HG03064 (cell line): ENCODE measurements around the gene CDC45.
"Not testable (repeated sequence)": the region's sequence is repeated elsewhere in the genome, so short reads cannot be mapped to it uniquely, and the experiment has no call there.

ENCODE experiments used
- ATAC-seq: cut with Tn5 transposase; IDR thresholded peaks from one replicate; pipeline ENCODE4 v1.9.1; 2021; ENCODE audit warnings: low read depth; ENCODE audit not compliant: unreplicated experiment

Gene CDC45, protein sequence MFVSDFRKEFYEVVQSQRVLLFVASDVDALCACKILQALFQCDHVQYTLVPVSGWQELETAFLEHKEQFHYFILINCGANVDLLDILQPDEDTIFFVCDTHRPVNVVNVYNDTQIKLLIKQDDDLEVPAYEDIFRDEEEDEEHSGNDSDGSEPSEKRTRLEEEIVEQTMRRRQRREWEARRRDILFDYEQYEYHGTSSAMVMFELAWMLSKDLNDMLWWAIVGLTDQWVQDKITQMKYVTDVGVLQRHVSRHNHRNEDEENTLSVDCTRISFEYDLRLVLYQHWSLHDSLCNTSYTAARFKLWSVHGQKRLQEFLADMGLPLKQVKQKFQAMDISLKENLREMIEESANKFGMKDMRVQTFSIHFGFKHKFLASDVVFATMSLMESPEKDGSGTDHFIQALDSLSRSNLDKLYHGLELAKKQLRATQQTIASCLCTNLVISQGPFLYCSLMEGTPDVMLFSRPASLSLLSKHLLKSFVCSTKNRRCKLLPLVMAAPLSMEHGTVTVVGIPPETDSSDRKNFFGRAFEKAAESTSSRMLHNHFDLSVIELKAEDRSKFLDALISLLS

DNA sequence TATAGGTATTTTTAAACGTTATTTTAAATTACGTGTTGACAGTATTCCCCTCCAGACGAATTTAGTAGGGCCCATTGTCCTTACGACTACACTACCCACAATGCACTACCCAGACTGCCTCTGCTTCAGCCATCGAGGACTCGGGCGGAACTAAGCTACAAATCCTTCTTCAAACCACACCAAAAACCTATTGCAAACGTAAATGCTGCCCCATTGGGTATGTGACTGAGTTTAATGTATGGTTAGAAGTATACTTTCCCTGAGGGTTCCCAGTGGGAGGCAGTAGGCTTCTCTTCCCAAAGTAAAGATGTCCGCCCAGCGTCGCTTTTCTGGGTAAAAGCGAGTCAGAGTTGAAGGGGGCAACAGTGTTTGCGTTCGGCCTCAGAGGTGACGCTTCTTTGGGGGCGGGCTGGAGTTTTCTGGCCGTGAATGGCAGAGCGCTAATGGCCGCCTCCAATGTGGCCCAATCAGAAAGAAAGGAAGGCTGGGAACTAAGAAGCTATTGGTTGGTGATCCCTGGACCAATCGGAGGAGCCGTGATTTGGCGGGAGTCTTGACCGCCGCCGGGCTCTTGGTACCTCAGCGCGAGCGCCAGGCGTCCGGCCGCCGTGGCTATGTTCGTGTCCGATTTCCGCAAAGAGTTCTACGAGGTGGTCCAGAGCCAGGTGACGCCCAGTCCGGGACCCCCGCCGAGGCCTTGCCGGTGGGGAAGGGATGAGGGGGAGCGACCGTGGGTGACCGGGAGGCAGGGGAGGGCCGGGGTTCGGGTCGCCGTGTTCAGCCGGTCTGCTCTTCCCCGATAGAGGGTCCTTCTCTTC, at the start of gene CDC45:
CDC45 (plus strand) TSS at position 566 of the 818 bp plus-strand sequence; CDS start at position 615, 49 bp downstream.
- ATAC-seq, result peak; percentile 76

DNA sequence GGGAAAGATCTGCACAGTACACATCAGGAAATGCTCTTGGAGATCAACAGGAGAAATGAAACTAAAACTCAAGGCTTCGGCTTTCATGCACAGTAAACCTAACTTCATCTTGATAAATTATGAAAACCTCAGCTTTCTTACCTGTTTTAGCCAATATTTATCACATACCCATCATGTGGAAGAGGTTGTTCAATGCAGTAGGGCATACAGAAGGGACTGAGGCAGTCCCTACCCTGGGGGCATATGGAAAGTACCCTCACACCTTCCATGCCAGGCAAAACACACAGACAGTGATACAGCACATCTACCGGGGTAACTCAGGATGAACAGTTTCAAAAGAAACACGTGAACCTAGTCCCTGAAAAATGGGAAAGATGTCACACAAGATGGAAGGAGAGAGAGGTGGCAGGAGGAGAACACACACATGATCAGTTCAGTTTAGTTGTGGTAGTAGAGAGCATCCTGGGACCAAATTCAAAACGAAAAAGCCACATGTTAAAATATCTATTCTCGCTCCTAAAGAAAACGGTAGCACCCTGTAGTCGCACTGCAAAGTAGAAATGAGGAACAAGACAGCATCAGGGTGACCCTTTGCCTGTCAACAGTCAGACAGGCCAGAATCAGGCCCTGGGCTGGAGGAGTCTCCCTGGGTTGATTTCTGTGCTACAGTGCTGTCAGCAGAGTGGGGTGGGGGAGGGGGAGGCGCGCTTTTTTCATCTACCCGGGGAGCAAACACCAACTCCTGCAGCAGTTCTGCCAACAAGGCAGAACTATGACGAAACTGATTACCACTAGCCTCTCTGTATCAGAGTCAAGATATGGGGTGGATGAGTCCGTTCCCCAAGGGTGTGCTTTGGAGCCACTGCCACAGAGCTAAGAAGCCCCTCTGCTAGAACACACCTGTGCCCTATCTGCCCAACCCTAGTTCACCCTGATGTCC, 49.5 kb upstream of the CDC45 start:
- no peak for ATAC-seq

DNA sequence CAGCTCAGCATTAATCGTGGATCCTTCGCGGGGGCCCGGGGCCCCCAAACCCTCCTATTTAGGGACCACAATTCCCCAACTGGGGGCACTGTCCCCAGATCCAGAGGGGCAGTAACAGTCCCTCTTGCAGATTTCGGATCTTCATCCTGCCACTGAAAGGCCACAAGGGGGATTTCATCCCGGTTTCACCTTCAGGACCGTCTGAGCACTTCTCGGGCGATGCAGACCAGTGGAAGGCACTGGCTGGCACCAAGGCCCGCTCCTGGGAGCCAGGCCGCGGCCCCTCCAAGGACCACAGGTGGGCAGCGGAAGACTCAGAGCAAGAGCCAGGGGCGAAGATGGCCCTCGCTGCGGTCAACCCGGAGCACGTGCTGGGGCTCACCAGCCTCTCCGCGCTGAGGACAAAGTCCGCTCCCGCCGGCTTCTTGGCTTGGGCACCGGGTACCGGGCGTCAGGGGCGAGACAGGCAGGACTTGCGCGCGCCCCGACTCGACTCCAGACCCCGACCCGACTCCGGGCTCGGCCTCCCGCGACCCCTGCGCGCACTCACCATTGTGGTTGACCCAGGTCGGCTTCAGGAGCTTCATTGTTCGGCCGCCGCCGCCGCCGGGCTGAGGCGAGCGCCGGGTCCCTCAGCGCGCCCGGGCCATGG, 48.7 kb upstream of the CDC45 start:
- ATAC-seq, result peak; percentile 3

DNA sequence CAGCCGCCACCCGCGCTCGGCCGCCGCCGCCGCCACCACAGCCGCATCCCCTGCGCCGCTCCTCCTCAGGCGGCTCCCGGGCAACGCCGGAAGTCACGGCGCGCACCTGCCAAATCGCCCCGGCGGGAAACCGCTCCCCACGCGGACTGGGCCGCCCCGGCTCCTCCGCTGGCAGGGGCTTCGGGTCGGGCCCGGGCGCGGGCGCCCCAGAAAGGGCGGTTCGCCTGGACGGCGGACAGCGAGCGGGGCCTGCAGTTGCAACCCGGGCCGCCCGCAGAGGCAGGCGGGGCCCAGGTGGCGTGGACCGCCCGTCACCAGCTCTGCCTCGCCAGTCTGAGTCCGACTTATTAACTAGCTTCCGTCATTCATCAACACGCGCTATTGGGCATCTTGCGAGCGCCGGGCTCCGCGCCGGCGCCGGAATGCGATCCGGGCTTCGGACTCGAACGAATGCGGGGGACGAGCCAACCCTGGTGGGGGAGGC, 48.0 kb upstream of the CDC45 start, which contains the start of gene HIRA:
HIRA (minus strand) TSS at position 85 of the 484 bp plus-strand sequence. CDS start 257 bp downstream, outside the sequence.
- peak; percentile 38 for ATAC-seq

DNA sequence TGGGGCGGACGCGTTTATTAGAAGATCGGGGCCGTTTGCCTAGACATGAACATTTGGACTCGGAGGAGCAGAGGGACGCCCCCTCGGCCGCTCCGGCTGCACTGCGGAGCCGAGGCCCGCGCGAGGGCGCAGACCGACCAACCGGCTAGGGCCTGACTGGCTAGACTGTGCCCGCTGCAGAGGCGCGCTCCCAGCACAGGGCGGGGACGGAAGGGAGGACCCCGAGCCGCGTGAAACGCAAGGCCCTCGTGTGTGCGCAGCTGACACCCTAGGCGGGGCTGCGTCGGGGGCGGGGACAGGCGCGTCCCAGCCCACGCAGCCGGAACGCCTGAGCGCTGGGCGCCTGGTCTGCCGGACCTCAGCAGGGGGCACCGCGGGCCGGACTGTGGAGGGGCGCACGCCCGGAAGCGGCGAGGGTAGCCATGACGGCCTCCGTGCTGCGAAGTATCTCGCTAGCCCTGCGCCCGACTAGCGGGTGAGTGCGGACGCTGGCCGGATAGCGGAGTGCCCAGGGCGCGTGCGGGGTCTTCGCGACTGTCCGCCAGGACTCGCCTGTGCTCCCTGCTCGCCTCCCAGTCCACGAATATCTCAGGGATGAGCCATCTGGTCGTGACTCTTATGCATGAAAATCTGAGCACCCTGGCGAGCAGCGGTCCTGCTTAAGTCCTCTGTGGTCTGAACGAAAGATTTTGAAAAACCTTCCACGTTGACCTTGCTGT, 47.4 kb upstream of the CDC45 start, which contains the start of gene MRPL40:
MRPL40 (plus strand) TSS at position 413 of the 719 bp plus-strand sequence; CDS start at position 423, 10 bp downstream.
- ATAC-seq, result peak; percentile 68

DNA sequence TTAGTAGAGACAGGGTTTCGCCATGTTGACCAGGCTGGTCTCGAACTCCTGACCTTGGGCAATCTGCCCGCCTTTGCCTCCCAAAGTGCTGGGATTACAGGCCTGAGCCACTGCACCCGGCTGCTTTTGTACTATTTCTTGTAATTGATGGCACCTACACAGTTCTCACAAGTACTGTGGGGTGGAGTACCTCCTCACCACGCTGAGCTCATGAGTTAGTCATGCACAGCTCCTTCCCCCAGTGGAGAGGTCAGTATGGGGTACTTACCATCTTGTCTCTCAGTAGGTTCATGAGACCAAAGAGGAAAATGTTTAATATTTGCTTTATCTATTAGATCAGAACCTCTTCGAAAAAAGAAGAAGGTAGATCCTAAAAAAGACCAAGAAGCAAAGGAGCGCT, 45.3 kb upstream of the CDC45 start:
- no peak for ATAC-seq

DNA sequence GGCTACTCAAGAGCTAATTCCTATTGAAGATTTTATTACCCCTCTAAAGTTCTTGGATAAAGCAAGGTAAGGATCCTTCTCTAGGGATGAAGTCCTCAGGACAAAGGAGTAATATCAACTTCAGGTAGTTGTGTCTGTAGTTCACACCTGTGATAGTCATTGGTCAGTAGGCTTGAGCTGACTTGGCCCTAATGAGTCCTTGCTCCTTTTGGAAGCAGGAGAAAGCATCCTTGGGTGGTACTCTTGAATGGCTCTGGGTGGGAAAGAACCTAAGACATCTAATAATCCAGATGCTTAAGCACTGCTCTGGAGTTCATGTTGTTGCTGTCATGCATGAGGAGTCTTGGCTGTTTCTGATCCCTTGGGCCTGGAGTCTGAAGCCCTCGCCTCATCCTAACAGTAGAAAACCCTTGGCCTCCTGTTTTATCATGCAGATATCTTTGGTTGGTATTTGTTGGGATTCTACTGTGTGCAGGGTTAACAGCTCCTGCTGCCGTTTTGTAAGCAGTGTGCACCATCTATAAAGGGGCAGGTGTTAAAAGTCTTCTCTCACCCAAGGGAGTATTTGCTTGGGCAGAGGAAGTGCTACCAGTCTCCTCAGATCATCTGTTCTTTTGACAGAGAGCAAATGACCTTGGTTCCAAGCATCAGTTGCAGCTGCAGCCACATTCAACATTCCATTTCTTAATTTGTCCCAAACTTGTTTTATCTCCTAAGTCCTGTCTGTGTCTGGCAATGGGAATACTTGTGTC, 44.7 kb upstream of the CDC45 start:
- ATAC-seq, result no peak

DNA sequence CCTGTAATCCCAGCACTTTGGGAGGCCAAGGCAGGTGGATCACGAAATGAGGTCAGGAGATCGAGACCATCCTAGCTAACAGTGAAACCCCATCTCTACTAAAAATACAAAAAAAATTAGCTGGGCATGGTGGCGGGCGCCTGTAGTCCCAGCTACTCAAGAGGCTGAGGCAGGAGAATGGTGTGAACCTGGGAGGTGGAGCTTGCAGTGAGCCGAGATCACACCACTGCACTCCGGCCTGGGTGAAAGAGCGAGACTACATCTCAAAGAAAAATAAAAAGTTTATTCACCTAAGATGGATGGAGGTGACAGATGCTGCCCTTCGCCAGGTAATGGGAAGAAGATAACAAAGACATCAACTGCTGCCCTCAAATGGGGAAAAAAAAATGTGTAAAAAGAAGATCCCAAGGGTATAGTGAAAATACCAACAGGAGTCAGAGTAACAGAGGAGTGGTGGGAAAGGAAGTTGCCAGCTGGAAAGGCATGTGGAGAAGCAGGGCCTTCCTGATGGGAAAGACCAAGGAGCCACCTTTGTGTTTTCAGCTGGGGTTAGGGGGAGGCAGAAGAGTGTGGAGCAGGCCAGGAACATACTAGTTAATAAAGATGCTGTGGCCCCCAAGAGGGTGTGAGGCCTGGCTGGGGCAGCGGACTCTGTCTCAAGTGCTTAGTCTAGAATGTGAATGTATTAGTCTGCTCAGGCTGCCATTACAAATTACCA, 43.1 kb upstream of the CDC45 start:
- not testable (repeated sequence) for ATAC-seq

DNA sequence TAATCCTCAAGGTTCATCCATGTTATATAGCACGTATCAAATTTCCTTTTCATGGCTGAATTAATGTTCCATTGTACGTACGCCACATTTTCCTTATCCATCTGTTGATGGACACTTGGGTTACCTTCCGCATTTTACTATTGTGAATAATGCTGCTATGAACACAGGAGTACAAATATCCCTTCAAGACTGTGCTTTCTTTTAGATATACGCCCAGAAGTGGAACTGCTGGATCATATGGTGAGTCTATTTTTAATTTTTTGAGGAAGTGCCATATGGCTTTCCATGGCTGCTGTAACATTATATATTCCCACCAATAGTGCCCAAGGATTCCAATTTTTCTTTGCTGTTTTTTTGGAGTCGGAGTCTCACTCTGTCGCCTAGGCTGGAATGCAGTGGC, 41.4 kb upstream of the CDC45 start:
- ATAC-seq, result no peak

DNA sequence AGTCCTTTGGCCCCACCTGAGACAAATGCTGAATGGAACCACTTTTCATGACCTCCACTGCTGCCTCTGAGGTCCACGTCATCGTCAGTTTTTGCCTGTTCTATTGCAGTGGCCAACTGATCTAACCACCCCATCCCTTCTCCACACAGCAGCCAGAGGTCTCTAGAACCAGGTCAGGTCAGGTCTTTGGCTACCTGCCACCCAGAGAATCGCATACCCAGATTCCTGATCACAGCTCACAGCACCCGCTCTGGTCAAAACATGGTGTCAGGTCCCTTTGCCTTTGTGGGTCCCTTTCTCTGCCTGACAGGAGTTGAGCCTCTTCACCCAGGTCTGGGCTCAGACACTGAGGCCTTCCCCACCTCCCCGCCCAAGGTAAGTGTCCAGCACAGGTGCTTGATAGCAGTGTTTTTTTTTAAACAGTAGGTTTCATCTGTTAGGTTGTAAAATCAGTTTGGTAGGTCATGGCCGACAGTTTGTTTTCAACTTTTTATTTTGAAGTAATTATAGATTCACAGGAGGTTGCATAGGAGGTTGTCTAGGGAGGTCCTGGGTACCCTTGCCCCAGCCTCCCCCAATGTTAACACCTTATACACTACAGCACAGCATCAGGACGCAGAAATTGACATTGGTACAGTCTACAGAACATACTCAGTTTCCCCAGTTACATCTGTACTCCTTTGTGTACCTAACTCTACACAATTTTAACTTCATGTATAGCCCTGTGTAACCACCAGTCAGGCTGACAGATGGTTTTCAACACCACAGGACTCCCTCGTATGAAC, 39.1 kb upstream of the CDC45 start:
- no peak for ATAC-seq

DNA sequence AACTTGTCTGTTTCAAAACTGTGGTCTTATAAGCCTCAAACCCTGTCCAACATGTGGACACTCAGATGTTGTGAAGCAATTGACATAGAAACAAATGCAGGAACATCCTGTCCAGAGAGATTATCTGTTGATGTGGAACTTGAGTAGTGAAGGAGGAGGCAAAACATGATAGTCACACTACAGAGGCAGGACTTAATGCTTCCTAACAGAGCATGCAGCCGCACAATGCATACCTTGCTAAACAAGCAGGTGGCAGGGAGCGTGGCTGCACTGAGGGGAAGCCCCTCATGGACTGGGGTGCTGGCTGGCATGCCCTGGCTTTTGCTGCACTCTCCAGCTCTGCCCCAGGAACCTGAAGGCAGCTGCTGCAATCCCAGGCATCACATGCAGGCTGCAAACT, 37.6 kb upstream of the CDC45 start:
- ATAC-seq, result no peak

DNA sequence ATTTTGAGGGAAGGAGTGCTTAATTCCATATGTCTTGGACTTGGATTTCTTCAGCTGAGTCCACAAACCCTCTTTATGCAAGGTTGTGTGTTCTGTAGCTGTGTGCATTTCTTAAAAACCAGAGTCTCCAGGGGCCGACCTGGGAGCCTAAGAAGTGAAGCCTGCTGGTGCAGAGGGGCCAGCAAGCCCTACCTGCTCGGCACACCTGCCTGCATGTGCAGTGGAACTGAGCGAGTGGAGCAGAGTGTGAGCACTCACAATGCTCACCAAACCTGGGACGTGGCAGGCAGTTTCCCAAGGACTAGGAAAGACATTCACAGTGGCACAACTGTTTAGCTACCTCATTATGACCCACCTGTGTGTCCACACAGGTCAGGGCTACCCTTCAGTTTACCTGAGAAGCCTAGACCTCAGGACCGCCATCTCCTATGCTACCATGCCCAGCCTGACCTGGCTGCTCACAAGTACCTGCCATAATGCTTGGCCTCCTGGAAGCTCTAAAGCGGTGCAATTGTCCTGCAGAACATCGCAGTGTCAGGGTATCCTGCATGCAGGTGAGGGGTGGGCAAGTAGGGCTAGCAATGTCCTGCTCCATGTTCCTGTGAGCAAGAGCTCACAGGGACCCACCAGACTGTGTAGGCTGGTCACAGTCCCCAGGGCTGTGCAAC, 36.0 kb upstream of the CDC45 start:
- no peak for ATAC-seq

DNA sequence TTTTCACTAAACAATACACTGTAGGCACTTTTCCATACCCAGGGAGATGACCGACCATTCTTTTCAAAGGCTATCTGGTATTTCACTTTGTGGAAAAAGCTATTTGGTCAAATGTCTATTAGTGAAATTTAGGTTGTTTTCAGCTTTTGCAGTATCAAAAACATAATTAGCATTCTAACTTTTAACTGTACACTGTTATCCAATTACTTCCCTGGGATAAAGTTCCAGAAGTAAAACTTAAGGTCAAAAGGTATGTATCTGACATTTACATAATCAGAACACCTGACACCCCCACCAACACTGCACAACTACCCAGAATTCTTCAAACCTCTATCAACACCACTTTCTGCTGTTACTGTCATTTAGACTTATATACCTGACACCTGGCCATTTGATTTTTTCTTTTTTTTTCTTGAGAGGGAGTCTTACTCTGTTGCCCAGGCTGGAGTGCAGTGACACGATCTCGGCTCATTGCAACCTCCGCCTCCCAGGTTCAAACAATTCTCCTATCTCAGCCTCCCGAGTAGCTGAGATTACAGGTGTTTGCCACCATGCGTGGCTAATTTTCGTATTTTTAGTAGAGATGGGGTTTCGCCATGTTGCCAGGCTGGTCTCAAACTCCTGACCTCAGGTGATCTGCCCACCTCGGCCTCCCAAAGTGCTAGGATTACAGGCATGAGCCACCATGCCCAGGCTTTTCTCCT, 34.3 kb upstream of the CDC45 start:
- not testable (repeated sequence) for ATAC-seq

DNA sequence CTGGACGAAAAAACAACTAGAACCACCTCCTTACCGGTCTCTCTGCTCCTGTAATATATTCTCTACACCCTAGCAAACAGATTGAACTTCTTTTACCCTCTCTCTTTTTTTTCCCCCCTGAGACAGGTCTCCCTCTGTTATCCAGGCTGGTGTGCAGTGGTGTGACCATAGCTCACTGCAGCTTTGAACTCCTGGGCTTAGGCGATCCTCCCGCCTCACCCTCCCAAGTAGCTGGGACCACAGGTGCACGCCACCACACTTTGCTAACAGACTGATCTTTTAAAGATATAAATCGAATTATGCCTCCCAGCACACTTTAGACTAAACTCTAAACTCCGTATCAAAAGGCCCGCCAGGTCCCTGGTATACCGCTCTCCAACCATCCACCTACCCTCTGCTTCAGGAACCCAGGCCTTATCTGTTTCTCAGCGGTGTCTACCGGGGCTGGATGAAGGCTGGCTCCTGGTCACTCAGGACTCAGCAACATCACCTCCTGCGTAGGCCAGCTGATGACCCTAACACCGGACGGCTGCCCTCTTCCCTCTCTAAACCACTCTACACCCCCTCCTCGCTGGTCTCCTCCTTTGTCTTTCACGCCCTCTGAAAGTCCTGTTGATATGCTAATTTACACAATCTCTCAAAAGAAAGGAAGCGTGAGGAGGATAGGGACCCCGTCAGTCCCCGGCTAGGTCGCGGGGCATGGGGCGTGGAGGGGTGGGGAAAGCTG, 33.0 kb upstream of the CDC45 start:
- no peak for ATAC-seq
